ENCODE results near the gene IGF2R. TPM values are rescaled to one million over a fixed set of nuclear protein-coding genes. Genes with fewer than 3 reads are reported as not detected.

Gene IGF2R
- total and polyA plus RNA-seq, 2 of the 13 experiments (the other 11 are each of a cell fraction or from before 2014, with no cell fraction given): 38.3 to 70.0 TPM

DNA sequence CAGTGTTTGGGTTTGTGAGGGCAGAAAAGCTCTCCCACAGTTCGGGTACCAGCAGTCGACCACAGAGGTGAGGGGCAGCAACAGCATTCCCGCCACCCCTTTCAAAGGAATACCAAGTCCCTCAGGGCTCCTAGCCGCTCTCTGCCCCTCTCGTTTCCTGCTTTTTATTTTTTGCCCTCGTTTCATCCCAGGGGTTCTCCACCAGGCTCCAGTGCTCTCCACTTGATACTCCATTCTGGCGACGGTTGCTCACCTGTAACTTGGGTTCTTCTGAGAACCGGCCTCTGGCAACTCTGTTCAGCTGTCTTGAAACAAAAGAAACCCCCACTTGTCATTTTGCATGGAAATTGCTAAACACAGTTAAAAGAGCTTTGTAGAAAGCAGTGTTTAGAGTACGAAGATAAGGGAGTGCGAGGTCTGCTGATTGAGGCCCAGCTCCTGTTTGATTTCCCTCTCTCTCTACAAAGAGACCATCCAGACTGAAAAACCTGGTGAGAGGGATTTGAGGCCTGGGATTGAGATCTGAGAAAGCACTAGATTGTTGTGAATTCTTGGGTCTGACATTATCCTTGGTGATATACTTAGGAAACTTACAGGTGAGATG lies 28.7 kb downstream of the IGF2R start (continued):
- TF ChIP-seq ZNF30 (CRISPR knock-in tag; IDR thresholded peaks at IDR 0.05) (0 out of 2 replicates have a peak, but pooled peaks have one; percentile 24), PHF21A (CRISPR knock-in tag; IDR thresholded peaks at IDR 0.05) (peak; percentile 31; the same call in 1 of the 2 replicates), KAT8 (CRISPR knock-in tag; IDR thresholded peaks at IDR 0.05) (no peak), HNF4G (IDR thresholded peaks at IDR 0.05; ENCODE audit: borderline replicate concordance, low read depth, low read length) (peak; percentile 44; the same call in 1 of the 2 replicates), HNF4G (CRISPR knock-in tag; IDR thresholded peaks at IDR 0.05; ENCODE audit: borderline replicate concordance, low read depth) (no peak), SOX5 (CRISPR knock-in tag; IDR thresholded peaks at IDR 0.05; ENCODE audit: borderline replicate concordance) (peak; percentile 66; the same call in 1 of the 2 replicates), ZNF124 (CRISPR knock-in tag; IDR thresholded peaks at IDR 0.05) (no peak), HNF4A (CRISPR knock-in tag; IDR thresholded peaks at IDR 0.05) (peak; percentile 48; the same call in 1 of the 2 replicates)
- TF ChIP-seq, protein P1, sequence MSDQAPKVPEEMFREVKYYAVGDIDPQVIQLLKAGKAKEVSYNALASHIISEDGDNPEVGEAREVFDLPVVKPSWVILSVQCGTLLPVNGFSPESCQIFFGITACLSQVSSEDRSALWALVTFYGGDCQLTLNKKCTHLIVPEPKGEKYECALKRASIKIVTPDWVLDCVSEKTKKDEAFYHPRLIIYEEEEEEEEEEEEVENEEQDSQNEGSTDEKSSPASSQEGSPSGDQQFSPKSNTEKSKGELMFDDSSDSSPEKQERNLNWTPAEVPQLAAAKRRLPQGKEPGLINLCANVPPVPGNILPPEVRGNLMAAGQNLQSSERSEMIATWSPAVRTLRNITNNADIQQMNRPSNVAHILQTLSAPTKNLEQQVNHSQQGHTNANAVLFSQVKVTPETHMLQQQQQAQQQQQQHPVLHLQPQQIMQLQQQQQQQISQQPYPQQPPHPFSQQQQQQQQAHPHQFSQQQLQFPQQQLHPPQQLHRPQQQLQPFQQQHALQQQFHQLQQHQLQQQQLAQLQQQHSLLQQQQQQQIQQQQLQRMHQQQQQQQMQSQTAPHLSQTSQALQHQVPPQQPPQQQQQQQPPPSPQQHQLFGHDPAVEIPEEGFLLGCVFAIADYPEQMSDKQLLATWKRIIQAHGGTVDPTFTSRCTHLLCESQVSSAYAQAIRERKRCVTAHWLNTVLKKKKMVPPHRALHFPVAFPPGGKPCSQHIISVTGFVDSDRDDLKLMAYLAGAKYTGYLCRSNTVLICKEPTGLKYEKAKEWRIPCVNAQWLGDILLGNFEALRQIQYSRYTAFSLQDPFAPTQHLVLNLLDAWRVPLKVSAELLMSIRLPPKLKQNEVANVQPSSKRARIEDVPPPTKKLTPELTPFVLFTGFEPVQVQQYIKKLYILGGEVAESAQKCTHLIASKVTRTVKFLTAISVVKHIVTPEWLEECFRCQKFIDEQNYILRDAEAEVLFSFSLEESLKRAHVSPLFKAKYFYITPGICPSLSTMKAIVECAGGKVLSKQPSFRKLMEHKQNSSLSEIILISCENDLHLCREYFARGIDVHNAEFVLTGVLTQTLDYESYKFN (CRISPR knock-in tag; conservative IDR thresholded peaks at IDR 0.05): peak; percentile 43
- TF ChIP-seq, protein P2, sequence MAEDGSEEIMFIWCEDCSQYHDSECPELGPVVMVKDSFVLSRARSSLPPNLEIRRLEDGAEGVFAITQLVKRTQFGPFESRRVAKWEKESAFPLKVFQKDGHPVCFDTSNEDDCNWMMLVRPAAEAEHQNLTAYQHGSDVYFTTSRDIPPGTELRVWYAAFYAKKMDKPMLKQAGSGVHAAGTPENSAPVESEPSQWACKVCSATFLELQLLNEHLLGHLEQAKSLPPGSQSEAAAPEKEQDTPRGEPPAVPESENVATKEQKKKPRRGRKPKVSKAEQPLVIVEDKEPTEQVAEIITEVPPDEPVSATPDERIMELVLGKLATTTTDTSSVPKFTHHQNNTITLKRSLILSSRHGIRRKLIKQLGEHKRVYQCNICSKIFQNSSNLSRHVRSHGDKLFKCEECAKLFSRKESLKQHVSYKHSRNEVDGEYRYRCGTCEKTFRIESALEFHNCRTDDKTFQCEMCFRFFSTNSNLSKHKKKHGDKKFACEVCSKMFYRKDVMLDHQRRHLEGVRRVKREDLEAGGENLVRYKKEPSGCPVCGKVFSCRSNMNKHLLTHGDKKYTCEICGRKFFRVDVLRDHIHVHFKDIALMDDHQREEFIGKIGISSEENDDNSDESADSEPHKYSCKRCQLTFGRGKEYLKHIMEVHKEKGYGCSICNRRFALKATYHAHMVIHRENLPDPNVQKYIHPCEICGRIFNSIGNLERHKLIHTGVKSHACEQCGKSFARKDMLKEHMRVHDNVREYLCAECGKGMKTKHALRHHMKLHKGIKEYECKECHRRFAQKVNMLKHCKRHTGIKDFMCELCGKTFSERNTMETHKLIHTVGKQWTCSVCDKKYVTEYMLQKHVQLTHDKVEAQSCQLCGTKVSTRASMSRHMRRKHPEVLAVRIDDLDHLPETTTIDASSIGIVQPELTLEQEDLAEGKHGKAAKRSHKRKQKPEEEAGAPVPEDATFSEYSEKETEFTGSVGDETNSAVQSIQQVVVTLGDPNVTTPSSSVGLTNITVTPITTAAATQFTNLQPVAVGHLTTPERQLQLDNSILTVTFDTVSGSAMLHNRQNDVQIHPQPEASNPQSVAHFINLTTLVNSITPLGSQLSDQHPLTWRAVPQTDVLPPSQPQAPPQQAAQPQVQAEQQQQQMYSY (CRISPR knock-in tag; IDR thresholded peaks at IDR 0.05): peak; percentile 68; the same call in 1 of the 2 replicates
- TF ChIP-seq, protein P3, sequence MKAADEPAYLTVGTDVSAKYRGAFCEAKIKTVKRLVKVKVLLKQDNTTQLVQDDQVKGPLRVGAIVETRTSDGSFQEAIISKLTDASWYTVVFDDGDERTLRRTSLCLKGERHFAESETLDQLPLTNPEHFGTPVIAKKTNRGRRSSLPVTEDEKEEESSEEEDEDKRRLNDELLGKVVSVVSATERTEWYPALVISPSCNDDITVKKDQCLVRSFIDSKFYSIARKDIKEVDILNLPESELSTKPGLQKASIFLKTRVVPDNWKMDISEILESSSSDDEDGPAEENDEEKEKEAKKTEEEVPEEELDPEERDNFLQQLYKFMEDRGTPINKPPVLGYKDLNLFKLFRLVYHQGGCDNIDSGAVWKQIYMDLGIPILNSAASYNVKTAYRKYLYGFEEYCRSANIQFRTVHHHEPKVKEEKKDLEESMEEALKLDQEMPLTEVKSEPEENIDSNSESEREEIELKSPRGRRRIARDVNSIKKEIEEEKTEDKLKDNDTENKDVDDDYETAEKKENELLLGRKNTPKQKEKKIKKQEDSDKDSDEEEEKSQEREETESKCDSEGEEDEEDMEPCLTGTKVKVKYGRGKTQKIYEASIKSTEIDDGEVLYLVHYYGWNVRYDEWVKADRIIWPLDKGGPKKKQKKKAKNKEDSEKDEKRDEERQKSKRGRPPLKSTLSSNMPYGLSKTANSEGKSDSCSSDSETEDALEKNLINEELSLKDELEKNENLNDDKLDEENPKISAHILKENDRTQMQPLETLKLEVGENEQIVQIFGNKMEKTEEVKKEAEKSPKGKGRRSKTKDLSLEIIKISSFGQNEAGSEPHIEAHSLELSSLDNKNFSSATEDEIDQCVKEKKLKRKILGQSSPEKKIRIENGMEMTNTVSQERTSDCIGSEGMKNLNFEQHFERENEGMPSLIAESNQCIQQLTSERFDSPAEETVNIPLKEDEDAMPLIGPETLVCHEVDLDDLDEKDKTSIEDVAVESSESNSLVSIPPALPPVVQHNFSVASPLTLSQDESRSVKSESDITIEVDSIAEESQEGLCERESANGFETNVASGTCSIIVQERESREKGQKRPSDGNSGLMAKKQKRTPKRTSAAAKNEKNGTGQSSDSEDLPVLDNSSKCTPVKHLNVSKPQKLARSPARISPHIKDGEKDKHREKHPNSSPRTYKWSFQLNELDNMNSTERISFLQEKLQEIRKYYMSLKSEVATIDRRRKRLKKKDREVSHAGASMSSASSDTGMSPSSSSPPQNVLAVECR (CRISPR knock-in tag; IDR thresholded peaks at IDR 0.05; ENCODE audit: borderline replicate concordance): peak; percentile 37; the same call in 1 of the 2 replicates
- TF ChIP-seq, protein P4, sequence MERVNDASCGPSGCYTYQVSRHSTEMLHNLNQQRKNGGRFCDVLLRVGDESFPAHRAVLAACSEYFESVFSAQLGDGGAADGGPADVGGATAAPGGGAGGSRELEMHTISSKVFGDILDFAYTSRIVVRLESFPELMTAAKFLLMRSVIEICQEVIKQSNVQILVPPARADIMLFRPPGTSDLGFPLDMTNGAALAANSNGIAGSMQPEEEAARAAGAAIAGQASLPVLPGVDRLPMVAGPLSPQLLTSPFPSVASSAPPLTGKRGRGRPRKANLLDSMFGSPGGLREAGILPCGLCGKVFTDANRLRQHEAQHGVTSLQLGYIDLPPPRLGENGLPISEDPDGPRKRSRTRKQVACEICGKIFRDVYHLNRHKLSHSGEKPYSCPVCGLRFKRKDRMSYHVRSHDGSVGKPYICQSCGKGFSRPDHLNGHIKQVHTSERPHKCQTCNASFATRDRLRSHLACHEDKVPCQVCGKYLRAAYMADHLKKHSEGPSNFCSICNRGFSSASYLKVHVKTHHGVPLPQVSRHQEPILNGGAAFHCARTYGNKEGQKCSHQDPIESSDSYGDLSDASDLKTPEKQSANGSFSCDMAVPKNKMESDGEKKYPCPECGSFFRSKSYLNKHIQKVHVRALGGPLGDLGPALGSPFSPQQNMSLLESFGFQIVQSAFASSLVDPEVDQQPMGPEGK (CRISPR knock-in tag; IDR thresholded peaks at IDR 0.05): 0 out of 2 replicates have a peak, but pooled peaks have one; percentile 24
- TF ChIP-seq, protein P5, sequence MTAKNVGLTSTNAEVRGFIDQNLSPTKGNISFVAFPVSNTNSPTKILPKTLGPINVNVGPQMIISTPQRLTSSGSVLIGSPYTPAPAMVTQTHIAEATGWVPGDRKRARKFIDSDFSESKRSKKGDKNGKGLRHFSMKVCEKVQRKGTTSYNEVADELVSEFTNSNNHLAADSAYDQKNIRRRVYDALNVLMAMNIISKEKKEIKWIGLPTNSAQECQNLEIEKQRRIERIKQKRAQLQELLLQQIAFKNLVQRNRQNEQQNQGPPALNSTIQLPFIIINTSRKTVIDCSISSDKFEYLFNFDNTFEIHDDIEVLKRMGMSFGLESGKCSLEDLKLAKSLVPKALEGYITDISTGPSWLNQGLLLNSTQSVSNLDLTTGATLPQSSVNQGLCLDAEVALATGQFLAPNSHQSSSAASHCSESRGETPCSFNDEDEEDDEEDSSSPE (CRISPR knock-in tag; IDR thresholded peaks at IDR 0.05): 0 out of 2 replicates have a peak, but pooled peaks have one; percentile 29

All from HepG2 (cell line).